WTC11 (cell line): ENCODE results near the gene LDLR.

Source experiments
- CTCF ChIP-seq: fragments of 200-600 bp; IDR thresholded peaks from 2 replicates; pipeline ENCODE4 v1.8.0; 2022; ENCODE audit warnings: antibody characterized with exemption
- ESRRA ChIP-seq: sonication (generic); formaldehyde crosslinking; IDR thresholded peaks from 2 replicates; pipeline ENCODE4 v1.8.1; 2022; ENCODE audit warnings: mild to moderate bottlenecking, missing genetic modification reagents, borderline replicate concordance
- MAX ChIP-seq: sonication (generic); formaldehyde crosslinking; IDR thresholded peaks from 2 replicates; pipeline ENCODE4 v1.8.0; 2022; ENCODE audit warnings: mild to moderate bottlenecking, missing genetic modification reagents
- MYBL2 ChIP-seq: sonication (generic); formaldehyde crosslinking; IDR thresholded peaks from 2 replicates; pipeline ENCODE4 v1.8.1; 2023; ENCODE audit warnings: mild to moderate bottlenecking, moderate library complexity, missing genetic modification reagents
- NR3C1 ChIP-seq: sonication (generic); formaldehyde crosslinking; conservative IDR thresholded peaks from 2 replicates; pipeline ENCODE4 v1.8.1; 2023; ENCODE audit warnings: low read depth, mild to moderate bottlenecking, missing genetic modification reagents
- ZNF263 ChIP-seq: sonication (generic); formaldehyde crosslinking; IDR thresholded peaks from 2 replicates; pipeline ENCODE4 v1.8.1; 2022; ENCODE audit warnings: low read depth, mild to moderate bottlenecking, moderate library complexity, missing genetic modification reagents
- ZNF396 ChIP-seq: fragments of 250-450 bp; sonication (Bioruptor Pico); IDR thresholded peaks from 2 replicates; pipeline ENCODE4 v1.8.0; 2021; ENCODE audit warnings: mild to moderate bottlenecking, moderate library complexity, borderline replicate concordance
- TF ChIP-seq, protein P1 (sequence below): sonication (generic); formaldehyde crosslinking; IDR thresholded peaks from 2 replicates; pipeline ENCODE4 v1.8.0; 2022; ENCODE audit warnings: mild to moderate bottlenecking, missing genetic modification reagents

GRCh38 chr19:11092181-11092538 is 2.9 kb downstream of the LDLR start:
- TF ChIP-seq CTCF, result no peak
- no peak for TF ChIP-seq ZNF263
- no peak for TF ChIP-seq ESRRA (CRISPR knock-in tag)
- TF ChIP-seq ZNF396 (CRISPR knock-in tag), result no peak
- TF ChIP-seq MYBL2 (CRISPR knock-in tag), result no peak
- no peak for TF ChIP-seq MAX (CRISPR knock-in tag)
- TF ChIP-seq NR3C1 (CRISPR knock-in tag), result no peak
- TF ChIP-seq, protein P1, sequence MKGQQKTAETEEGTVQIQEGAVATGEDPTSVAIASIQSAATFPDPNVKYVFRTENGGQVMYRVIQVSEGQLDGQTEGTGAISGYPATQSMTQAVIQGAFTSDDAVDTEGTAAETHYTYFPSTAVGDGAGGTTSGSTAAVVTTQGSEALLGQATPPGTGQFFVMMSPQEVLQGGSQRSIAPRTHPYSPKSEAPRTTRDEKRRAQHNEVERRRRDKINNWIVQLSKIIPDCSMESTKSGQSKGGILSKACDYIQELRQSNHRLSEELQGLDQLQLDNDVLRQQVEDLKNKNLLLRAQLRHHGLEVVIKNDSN (CRISPR knock-in tag), result no peak
